Mesenchymal stem cell (in vitro differentiated cells and primary cell): Measurements from ENCODE around the gene SATB1.

ENCODE experiments used
- DNase-seq: peaks from one replicate; pipeline ENCODE4 v3.0.0-alpha.2; 2013
- H2AFZ ChIP-seq: one replicate; pipeline ENCODE4 v1.6.1; 2013; ENCODE audit warnings: low read depth, mild to moderate bottlenecking, control low read depth, inconsistent platforms, low read length, moderate library complexity
- H2AK5ac ChIP-seq: 2 replicates; pipeline ENCODE4 v1.6.1; 2013; ENCODE audit warnings: low read length, moderate library complexity, mild to moderate bottlenecking, inconsistent platforms; ENCODE audit not compliant: severe bottlenecking
- H2BK120ac ChIP-seq: one replicate; pipeline ENCODE4 v1.6.1; 2013; ENCODE audit warnings: low read depth, mild to moderate bottlenecking, inconsistent platforms, low read length, moderate library complexity
- H2BK12ac ChIP-seq, 2 experiments: one replicate each; pipeline ENCODE4 v1.6.1; 2013; ENCODE audit warnings: inconsistent platforms in 2 of 2, low read length in 2 of 2, mild to moderate bottlenecking in 2 of 2, moderate library complexity in 2 of 2, control low read depth in 1 of 2
- H2BK15ac ChIP-seq: one replicate; pipeline ENCODE4 v1.6.1; 2013; ENCODE audit warnings: mild to moderate bottlenecking, low read depth, inconsistent platforms; ENCODE audit not compliant: poor library complexity, severe bottlenecking
- H2BK5ac ChIP-seq: 2 replicates; pipeline ENCODE4 v1.6.1; 2013; ENCODE audit warnings: low read depth, mild to moderate bottlenecking, low read length, control low read depth, inconsistent platforms; ENCODE audit not compliant: poor library complexity, severe bottlenecking
- H3K14ac ChIP-seq, 2 experiments: one replicate each; pipeline ENCODE4 v1.6.1; 2013; ENCODE audit warnings: inconsistent platforms in 2 of 2, low read length in 2 of 2, control low read depth in 1 of 2, mild to moderate bottlenecking in 1 of 2, moderate library complexity in 1 of 2
- H3K18ac ChIP-seq, 2 experiments: one replicate each; pipeline ENCODE4 v1.6.1; 2013; ENCODE audit warnings: inconsistent platforms in 2 of 2, low read length in 2 of 2, control low read depth in 1 of 2, low read depth in 1 of 2, mild to moderate bottlenecking in 1 of 2
- H3K23ac ChIP-seq, 2 experiments: one replicate each; pipeline ENCODE4 v1.6.1; 2013; ENCODE audit warnings: inconsistent platforms in 2 of 2, low read length in 2 of 2, mild to moderate bottlenecking in 2 of 2, moderate library complexity in 2 of 2, control low read depth in 1 of 2
- H3K27ac ChIP-seq: 2 replicates; pipeline ENCODE4 v1.5.1; 2013; ENCODE audit warnings: mild to moderate bottlenecking, moderate library complexity, low read length, control low read depth, inconsistent platforms; ENCODE audit not compliant: poor library complexity, severe bottlenecking
- H3K27me3 ChIP-seq, 2 experiments: 2 replicates each; pipeline versions ENCODE4 v1.6.1 to v1.7.0; 2013; ENCODE audit warnings: low read length in 2 of 2, mild to moderate bottlenecking in 2 of 2, moderate library complexity in 2 of 2, control low read depth in 1 of 2, inconsistent platforms in 1 of 2; ENCODE audit not compliant: control insufficient read depth in 1 of 2, insufficient read depth in 1 of 2
- H3K36me3 ChIP-seq, 2 experiments: 2 replicates each; pipeline versions ENCODE4 v1.6.1 to v1.7.0; 2013; ENCODE audit warnings: low read length in 2 of 2, control low read depth in 1 of 2, inconsistent platforms in 1 of 2, low read depth in 1 of 2, mild to moderate bottlenecking in 1 of 2; ENCODE audit not compliant: insufficient read depth in 2 of 2, control insufficient read depth in 1 of 2
- H3K4ac ChIP-seq, 2 experiments: one replicate each; pipeline ENCODE4 v1.6.1; 2013; ENCODE audit warnings: inconsistent platforms in 2 of 2, low read length in 2 of 2, mild to moderate bottlenecking in 2 of 2, moderate library complexity in 2 of 2, control low read depth in 1 of 2, low read depth in 1 of 2
- H3K4me1 ChIP-seq: 2 replicates; pipeline ENCODE4 v1.6.1; 2013; ENCODE audit warnings: low read depth, low read length, control low read depth; ENCODE audit not compliant: control insufficient read depth, insufficient read depth
- H3K4me2 ChIP-seq: 2 replicates; pipeline ENCODE4 v1.6.1; 2013; ENCODE audit warnings: low read length, mild to moderate bottlenecking, inconsistent platforms; ENCODE audit not compliant: poor library complexity, severe bottlenecking
- H3K4me3 ChIP-seq, 2 experiments: 2 replicates each; pipeline versions ENCODE4 v1.5.1 to v1.7.0; 2013; ENCODE audit warnings: low read length in 2 of 2, mild to moderate bottlenecking in 2 of 2, control low read depth in 1 of 2, low read depth in 1 of 2; ENCODE audit not compliant: insufficient read depth in 1 of 2
- H3K79me1 ChIP-seq: replicated peaks from 2 replicates; pipeline ENCODE4 v1.6.1; 2013; ENCODE audit warnings: mild to moderate bottlenecking, control low read depth, low read length, inconsistent platforms; ENCODE audit not compliant: poor library complexity, severe bottlenecking
- H3K9ac ChIP-seq: 2 replicates; pipeline ENCODE4 v1.7.0; 2013; ENCODE audit warnings: mild to moderate bottlenecking, low read length, moderate library complexity
- H3K9me3 ChIP-seq: 2 replicates; pipeline ENCODE4 v1.7.0; 2013; ENCODE audit warnings: mild to moderate bottlenecking, low read length; ENCODE audit not compliant: control insufficient read depth
- H4K8ac ChIP-seq: one replicate; pipeline ENCODE4 v1.6.1; 2013; ENCODE audit warnings: inconsistent platforms, mild to moderate bottlenecking, low read length, moderate library complexity
- H4K91ac ChIP-seq: one replicate; pipeline ENCODE4 v1.6.1; 2013; ENCODE audit warnings: mild to moderate bottlenecking, low read length, inconsistent platforms
- whole genome bisulfite sequencing: methylation state at CpG from one replicate; pipeline ENCODE4 v1.1.7; 2013; ENCODE audit warnings: mixed read lengths; 5-methylcytosine and 5-hydroxymethylcytosine counted together

The SATB1 gene

DNA sequence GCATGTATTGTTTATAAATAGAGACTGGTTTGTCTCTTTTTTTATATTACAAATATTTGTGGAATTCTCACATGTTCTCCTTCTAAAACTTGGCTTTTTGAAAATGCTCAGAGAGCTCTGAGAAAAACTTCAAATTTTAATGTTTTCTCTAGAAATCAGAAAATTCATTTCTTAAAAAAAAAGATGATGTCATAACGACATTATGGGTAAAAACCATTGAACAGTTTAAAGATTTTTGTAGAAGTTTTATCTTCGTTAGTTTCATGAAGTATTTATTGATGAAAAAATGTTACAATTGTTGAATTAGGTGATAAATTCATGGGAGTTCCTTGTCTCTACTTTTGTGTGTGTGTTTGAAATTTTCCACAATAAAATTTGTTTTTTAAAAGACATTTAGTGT is 81.3 kb downstream of the SATB1 start:
- no peak overlapping the region for H2AK5ac ChIP-seq
- no peak overlapping the region for H2AFZ ChIP-seq
- peaks cover 0 to 5% of the 10 kb centered on the region in 2 experiments for H3K36me3 ChIP-seq
- H3K79me1 ChIP-seq, result no peaks in the 10 kb centered on the region
- H3K23ac ChIP-seq, result no peak overlapping the region
- H4K91ac ChIP-seq, result no peak overlapping the region
- no peak overlapping the region for H4K8ac ChIP-seq
- no peak overlapping the region for H3K18ac ChIP-seq
- H2BK15ac ChIP-seq, result no peak overlapping the region
- no peak overlapping the region for H3K14ac ChIP-seq
- no peak overlapping the region for H3K27ac ChIP-seq
- no peaks in the 10 kb centered on the region for H3K9me3 ChIP-seq
- no peak overlapping the region for H2BK5ac ChIP-seq
- no peak overlapping the region for H2BK120ac ChIP-seq
- no peak overlapping the region for H3K4me2 ChIP-seq
- 61% methylated on average over 2 of the region's 2 CpGs for WGBS
- DNase-seq, result no peak
- no peak overlapping the region for H3K9ac ChIP-seq
- H3K4me3 ChIP-seq, result no peak overlapping the region
- H3K4ac ChIP-seq, result no peak overlapping the region
- H2BK12ac ChIP-seq, result no peak overlapping the region
- no peaks in the 10 kb centered on the region for H3K4me1 ChIP-seq
- no peaks in the 10 kb centered on the region for H3K27me3 ChIP-seq

DNA sequence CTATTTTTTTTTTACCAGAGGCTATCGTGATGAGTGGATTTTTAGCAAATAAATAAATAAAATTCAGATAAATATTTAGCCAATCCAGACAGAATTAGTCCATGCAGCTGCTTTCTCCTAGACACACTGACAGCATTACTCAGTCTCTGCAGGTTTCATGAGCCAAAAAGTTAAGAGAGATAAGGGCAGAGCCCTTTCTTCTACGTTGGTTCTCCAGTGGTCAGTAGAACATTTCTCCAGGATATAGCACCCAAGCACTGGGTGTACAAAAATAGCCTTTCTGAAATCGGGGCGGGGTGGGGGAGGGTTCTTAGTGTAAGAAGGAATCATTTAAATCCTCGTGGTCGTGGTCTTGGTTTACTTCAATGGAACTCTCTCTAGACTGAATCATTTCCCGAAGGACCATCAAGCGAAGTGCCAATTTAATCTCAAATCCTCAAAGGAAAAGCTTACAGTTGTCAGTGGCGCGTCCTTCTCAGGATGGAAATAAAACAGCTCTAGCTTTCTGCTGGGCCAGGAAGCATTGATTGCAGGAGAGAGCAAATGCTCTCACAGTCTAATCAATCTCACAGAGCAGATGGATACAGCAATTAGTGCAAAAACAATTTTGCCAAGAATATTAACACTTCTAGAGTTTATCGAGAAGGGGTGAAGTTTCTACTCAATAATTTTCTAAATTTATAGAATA is 86.2 kb downstream of the SATB1 start:
- Histone ChIP-seq H3K4me2 (no peak overlapping the region), H3K27ac (no peak overlapping the region), H3K9me3 (no peaks in the 10 kb centered on the region), H3K9ac (no peak overlapping the region), H3K36me3 (no peaks in the 10 kb centered on the region), H3K27me3 (no peaks in the 10 kb centered on the region), H4K91ac (no peak overlapping the region), H2BK12ac (no peak overlapping the region), H3K4me3 (no peak overlapping the region), H3K4ac (no peak overlapping the region), H3K23ac (no peak overlapping the region), H2BK5ac (no peak overlapping the region), H3K18ac (no peak overlapping the region), H3K4me1 (no peaks in the 10 kb centered on the region), H3K79me1 (no peaks in the 10 kb centered on the region), H4K8ac (no peak overlapping the region), H2AFZ (no peak overlapping the region), H2BK15ac (no peak overlapping the region), H3K14ac (no peak overlapping the region), H2AK5ac (no peak overlapping the region), H2BK120ac (no peak overlapping the region)
- no peak for DNase-seq
- 68% methylated on average over 9 of the region's 11 CpGs for whole genome bisulfite sequencing

- Histone ChIP-seq H3K9me3 (no peaks in the 10 kb centered on the region), H3K4me2 (no peak overlapping the region), H4K8ac (no peak overlapping the region), H2BK5ac (no peak overlapping the region), H2AFZ (no peak overlapping the region), H3K9ac (no peak overlapping the region), H2BK120ac (no peak overlapping the region), H3K27ac (no peak overlapping the region), H3K4me1 (no peaks in the 10 kb centered on the region), H3K14ac (no peak overlapping the region), H3K79me1 (no peaks in the 10 kb centered on the region), H3K18ac (no peak overlapping the region), H2BK12ac (no peak overlapping the region), H2AK5ac (no peak overlapping the region), H3K4ac (no peak overlapping the region), H4K91ac (no peak overlapping the region), H3K23ac (no peak overlapping the region), H2BK15ac (no peak overlapping the region), H3K36me3 (no peaks in the 10 kb centered on the region), H3K27me3 (no peaks in the 10 kb centered on the region), H3K4me3 (no peak overlapping the region)
- WGBS, result 89% methylated on average over 1 of the region's 1 CpG
- DNase-seq, result no peak
These were observed 87.9 kb downstream of the SATB1 start for GRCh38 chr3:18337231-18337630.

DNA sequence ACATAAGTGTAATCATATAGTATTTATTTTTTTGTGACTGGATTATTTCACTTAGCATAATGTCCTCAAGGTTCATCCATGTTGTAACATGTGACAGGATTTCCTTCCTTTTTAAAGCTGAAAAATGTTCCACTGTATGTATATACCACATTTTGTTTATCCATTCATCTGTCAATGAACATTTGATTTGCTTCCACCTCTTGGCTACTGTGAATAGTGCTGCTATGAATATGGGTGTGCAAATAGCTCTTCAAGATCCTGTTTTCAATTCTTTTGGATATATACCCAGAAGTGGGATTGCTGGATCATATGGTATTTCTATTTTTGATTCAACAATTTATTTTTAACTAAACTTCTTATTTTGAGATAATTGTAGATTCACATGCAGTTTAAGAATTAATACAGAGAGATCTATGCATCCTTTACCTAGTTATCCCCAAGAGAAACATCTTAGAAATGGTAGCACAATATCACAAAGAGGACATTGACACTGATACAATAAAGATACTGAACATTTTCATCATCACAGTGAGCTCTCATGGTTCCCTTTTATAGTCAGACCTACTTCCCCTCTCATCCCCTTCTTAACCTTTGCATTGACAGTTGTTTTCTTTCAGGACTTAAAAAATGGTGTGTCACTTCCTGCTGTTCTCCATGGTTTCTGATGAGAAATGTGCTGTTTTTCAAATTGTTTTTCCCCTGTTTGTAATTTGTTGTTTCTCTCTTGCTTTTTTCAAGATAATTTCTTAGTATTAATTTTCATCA is 90.1 kb downstream of the SATB1 start:
- no peak overlapping the region for H3K9ac ChIP-seq
- H2AFZ ChIP-seq, result no peak overlapping the region
- no peak overlapping the region for H3K4me3 ChIP-seq
- H3K4me2 ChIP-seq, result no peak overlapping the region
- H2BK15ac ChIP-seq, result no peak overlapping the region
- H3K79me1 ChIP-seq, result no peaks in the 10 kb centered on the region
- H2BK120ac ChIP-seq, result no peak overlapping the region
- H3K14ac ChIP-seq, result no peak overlapping the region
- no peaks in the 10 kb centered on the region for H3K4me1 ChIP-seq
- no peak overlapping the region for H3K27ac ChIP-seq
- no peak overlapping the region for H4K91ac ChIP-seq
- no peaks in the 10 kb centered on the region for H3K9me3 ChIP-seq
- H4K8ac ChIP-seq, result no peak overlapping the region
- no peak overlapping the region for H2BK5ac ChIP-seq
- H2BK12ac ChIP-seq, result no peak overlapping the region
- peak; percentile 5 for DNase-seq
- H3K23ac ChIP-seq, result no peak overlapping the region
- H2AK5ac ChIP-seq, result no peak overlapping the region
- H3K18ac ChIP-seq, result no peak overlapping the region
- H3K27me3 ChIP-seq, result no peaks in the 10 kb centered on the region
- no peak overlapping the region for H3K4ac ChIP-seq
- no peaks in the 10 kb centered on the region for H3K36me3 ChIP-seq
